Pericardium fibroblast (primary cell): ENCODE measurements around the gene GCG. TPM values are rescaled to one million over a fixed set of nuclear protein-coding genes. Genes with fewer than 3 reads are reported as not detected.

ENCODE experiments used
- total RNA-seq: library from RNA; depleted of rRNA; stranded (reverse); fragments of >200 nt; gene quantifications from 2 replicates; pipeline ENCODE4 v1.2.3, GENCODE V29; 2015

GCG gene
- not detected in 2 replicates for total RNA-seq

GRCh38 chr2:162152147-162152546, at the start of gene GCG:
TSS of gene GCG (minus strand) at chr2:162152247. CDS start at chr2:162149178, 3,069 bp downstream.

Other genes with a start within 250 kb of the GCG start
- gene DPP4, start 78.0 kb downstream of the GCG start, total RNA-seq: 45.6 and 96.3 TPM in 2 replicates
- 62.3 and 69.7 TPM in 2 replicates for gene FAP, start 91.2 kb upstream of the GCG start, total RNA-seq
- gene IFIH1, start 166.4 kb upstream of the GCG start, total RNA-seq: 1.5 and 3.5 TPM in 2 replicates
- 3.3 and 10.4 TPM in 2 replicates for gene GCA, start 191.9 kb upstream of the GCG start, total RNA-seq